ENCODE data around the gene RASGRF2. TPM values are rescaled to one million over a fixed set of nuclear protein-coding genes. Genes with fewer than 3 reads are reported as not detected.

RASGRF2 gene
- total and polyA plus RNA-seq, 2 of the 8 experiments (the other 6 are each of a cell fraction or from before 2014, with no cell fraction given): 2.6 to 29.5 TPM

DNA sequence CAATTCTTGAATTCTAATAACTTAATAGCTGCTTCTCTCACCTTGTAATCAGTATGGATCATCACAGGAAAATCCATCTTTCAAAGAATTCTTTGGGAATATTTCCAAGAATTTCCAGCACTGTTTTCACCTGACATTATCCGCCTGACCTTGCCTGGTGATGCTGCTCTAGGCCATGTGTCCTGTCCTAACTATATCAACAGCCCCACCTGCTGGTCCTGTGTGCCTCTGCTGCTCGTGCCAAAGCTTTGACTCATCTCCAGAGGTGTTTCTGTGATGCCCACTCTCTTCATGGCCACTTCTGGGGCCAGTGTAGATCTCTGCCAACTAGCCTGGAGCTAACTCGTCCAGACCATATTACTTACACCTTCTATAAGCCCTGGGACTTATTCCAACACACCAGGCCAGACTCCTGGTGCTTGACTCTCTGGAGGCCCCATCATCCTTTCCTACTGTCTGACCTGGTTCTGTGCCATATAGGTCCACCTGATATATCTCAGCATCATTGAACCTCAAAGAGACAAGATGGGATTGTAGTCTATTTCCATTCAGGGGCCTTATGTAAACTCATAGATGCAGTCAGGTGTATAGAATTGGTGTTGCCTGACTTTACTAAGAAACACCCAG is 205.4 kb downstream of the RASGRF2 start:
- WGBS, 2 experiments (ENCODE audit: extremely low coverage in 1 of 2, insufficient coverage in 1 of 2, insufficient read length in 1 of 2, insufficient replicate concordance in 2 of 2, low coverage in 1 of 2, low lambda C conversion rate in 2 of 2, missing lambda C conversion rate in 1 of 2): 54% methylated on average over 3 of the region's 3 CpGs; no CpG with 5 or more reads in 1 of the 2 experiments
- Histone ChIP-seq H2BK20ac (ENCODE audit: low read length) (no peak overlapping the region), H2BK5ac (ENCODE audit: low read depth, low read length) (no peak overlapping the region), H3K9me3 (ENCODE audit: insufficient read depth in 2 of 2, low read depth in 1 of 2, low read length in 1 of 2) (no peaks in the 10 kb centered on the region), H3K14ac (ENCODE audit: insufficient read length) (no peak overlapping the region), H2BK12ac (ENCODE audit: low read depth, low read length) (no peak overlapping the region), H3K4me2 (ENCODE audit: insufficient read depth in 1 of 2, low read depth in 2 of 2, low read length in 2 of 2) (no peak overlapping the region), H3K18ac (ENCODE audit: extremely low read depth, low read length) (no peak overlapping the region), H4K20me1 (replicated peaks in 1 of 2; ENCODE audit: control insufficient read depth in 1 of 2, insufficient read depth in 2 of 2, low read length in 2 of 2) (no peaks in the 10 kb centered on the region), H3K56ac (replicated peaks; ENCODE audit: insufficient read length, low read depth, low read length) (no peak overlapping the region), H3K23ac (ENCODE audit: insufficient read length) (no peak overlapping the region), H2AK5ac (ENCODE audit: low read depth, low read length) (no peak overlapping the region), H4K91ac (replicated peaks; ENCODE audit: insufficient read length, low read length) (no peak overlapping the region), H3K4me1 (replicated peaks in 1 of 4; ENCODE audit: control insufficient read depth in 3 of 4, insufficient read depth in 4 of 4, low read length in 3 of 4) (no peaks in the 10 kb centered on the region), H3K79me2 (ENCODE audit: control insufficient read depth in 1 of 2, insufficient read depth in 2 of 2, low read length in 2 of 2) (no peaks in the 10 kb centered on the region), H3K4ac (replicated peaks; ENCODE audit: insufficient read length, low read depth, low read length) (no peak overlapping the region), H2AFZ (ENCODE audit: low read length) (no peak overlapping the region), H3K23me2 (ENCODE audit: low read depth, low read length) (0 out of 2 replicates have a peak, but pooled peaks cover 3% of the 10 kb centered on the region), H2BK15ac (ENCODE audit: low read length) (no peak overlapping the region), H4K5ac (ENCODE audit: insufficient read length, low read depth, low read length) (no peak overlapping the region), H3K9ac (replicated peaks in 1 of 4; ENCODE audit: extremely low read depth in 1 of 4, low read depth in 3 of 4, low read length in 3 of 4) (no peak overlapping the region), H3K27me3 (replicated peaks in 1 of 4; ENCODE audit: control insufficient read depth in 3 of 4, extremely low read depth in 1 of 4, insufficient read depth in 3 of 4, low read length in 3 of 4) (no peaks in the 10 kb centered on the region), H2BK120ac (replicated peaks; ENCODE audit: low read depth, low read length) (no peak overlapping the region), H3K79me1 (ENCODE audit: low read depth, low read length) (no peaks in the 10 kb centered on the region), H3K4me3 (ENCODE audit: extremely low read depth in 1 of 4, insufficient read depth in 2 of 4, low read depth in 3 of 4, low read length in 4 of 4) (no peak overlapping the region), H3K27ac (ENCODE audit: low read depth, low read length) (no peak overlapping the region), H3K36me3 (ENCODE audit: control insufficient read depth in 2 of 4, insufficient read depth in 4 of 4, low read length in 3 of 4) (no peaks in the 10 kb centered on the region), H4K8ac (ENCODE audit: extremely low read depth, insufficient read depth, low read length) (no peak overlapping the region)
- CTCF ChIA-PET (ENCODE audit: partially characterized antibody): interaction anchor here (0.6 to 3.3 kb wide), 24 partner anchors 11 to 477 kb away, joined by 3 to 26 read pairs (median 4); no protein-coding TSS in a partner anchor
- POLR2A ChIA-PET (ENCODE audit: partially characterized antibody): no interaction called here
- peak; percentile 38 to 77 for DNase-seq (ENCODE audit: low read depth in 1 of 2, low spot score in 2 of 2)
- peak; percentile 70 for FAIRE-seq
- TF ChIP-seq CTCF (IDR thresholded peaks at IDR 0.05; ENCODE audit: control extremely low read depth in 1 of 3, insufficient read depth in 1 of 3, low read depth in 1 of 3, low read length in 3 of 3) (peak; percentile 85 to 96 (median 95)), CREB1 (IDR thresholded peaks at IDR 0.05) (0 out of 2 replicates have a peak, but pooled peaks have one; percentile 24), ATF3 (IDR thresholded peaks at IDR 0.05; ENCODE audit: insufficient read depth, low read depth, low read length) (0 out of 2 replicates have a peak, but pooled peaks have one; percentile 35), SIN3A (conservative IDR thresholded peaks at IDR 0.05 in 1 of 2, IDR thresholded peaks at IDR 0.05 in 1 of 2; ENCODE audit: low read depth in 1 of 2, low read length in 2 of 2) (0 out of 4 replicates have a peak, but pooled peaks of 1 of the 2 experiments have one; percentile 34), MAX (IDR thresholded peaks at IDR 0.05) (peak; percentile 77), PHF8 (conservative IDR thresholded peaks at IDR 0.05; ENCODE audit: low read depth, low read length) (no peak), NRF1 (IDR thresholded peaks at IDR 0.05; ENCODE audit: low read depth, low read length) (no peak), CTBP2 (IDR thresholded peaks at IDR 0.05; ENCODE audit: borderline replicate concordance, insufficient read depth, insufficient read length, low read length) (no peak)

All from H1 (cell line).